GM19395 (cell line): ENCODE results near the gene HAX1.
"Not testable (repeated sequence)": the region's sequence is repeated elsewhere in the genome, so short reads cannot be mapped to it uniquely, and the experiment has no call there.

Experiments used
- ATAC-seq: cut with Tn5 transposase; IDR thresholded peaks from one replicate; pipeline ENCODE4 v1.9.1; 2021; ENCODE audit warnings: mild to moderate bottlenecking, moderate library complexity; ENCODE audit not compliant: unreplicated experiment

Gene HAX1

DNA sequence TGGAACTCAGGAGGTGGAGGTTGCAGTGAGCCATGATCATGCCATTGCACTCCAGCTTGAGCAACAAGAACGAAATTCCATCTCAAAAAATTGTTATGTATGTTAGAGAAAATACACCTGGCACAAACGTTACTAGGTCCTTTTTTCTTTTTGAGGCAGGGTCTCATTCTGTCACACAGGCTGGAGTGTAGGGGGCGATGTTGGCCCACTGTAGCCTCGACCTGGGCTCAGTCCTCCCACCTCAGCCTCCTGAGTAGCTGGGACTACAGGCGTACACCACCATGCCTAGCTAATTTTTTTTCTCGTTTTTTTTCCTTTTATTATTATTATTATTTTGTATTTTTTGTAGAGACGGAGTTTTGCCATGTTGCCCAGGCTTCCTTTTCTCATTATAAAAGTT lies 4.4 kb downstream of the HAX1 start:
- ATAC-seq = no peak

DNA sequence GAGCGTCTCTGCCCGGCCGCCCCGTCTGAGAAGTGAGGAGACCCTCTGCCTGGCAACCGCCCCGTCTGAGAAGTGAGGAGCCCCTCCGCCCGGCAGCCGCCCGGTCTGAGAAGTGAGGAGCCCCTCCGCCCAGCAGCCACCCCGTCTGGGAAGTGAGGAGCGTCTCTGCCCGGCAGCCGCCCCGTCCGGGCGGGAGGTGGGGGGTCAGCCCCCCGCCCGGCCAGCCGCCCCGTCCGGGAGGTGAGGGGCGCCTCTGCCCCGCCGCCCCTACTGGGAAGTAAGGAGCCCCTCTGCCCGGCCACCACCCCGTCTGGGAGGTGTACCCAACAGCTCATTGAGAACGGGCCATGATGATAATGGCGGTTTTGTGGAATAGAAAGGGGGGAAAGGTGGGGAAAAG lies 15.2 kb downstream of the HAX1 start:
- ATAC-seq = not testable (repeated sequence)

DNA sequence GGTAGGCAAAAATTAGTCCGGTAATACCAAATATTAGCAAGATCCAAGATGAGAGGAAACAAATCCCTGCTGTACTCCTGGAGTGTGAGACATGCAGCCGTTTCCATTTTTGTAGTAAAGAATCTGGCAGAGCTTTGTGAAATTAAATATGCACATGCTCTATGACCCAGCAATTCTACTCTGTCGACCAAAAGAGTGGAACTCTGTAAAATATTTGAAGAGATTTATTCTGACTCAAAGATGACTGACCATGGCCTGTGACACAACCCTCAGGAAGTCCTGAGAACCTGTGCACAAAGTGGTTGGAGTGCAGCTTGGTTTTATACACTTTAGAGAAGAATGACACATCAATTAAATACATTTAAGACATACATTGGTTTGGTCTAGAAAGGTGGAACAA lies 16.2 kb downstream of the HAX1 start:
- ATAC-seq = no peak

DNA sequence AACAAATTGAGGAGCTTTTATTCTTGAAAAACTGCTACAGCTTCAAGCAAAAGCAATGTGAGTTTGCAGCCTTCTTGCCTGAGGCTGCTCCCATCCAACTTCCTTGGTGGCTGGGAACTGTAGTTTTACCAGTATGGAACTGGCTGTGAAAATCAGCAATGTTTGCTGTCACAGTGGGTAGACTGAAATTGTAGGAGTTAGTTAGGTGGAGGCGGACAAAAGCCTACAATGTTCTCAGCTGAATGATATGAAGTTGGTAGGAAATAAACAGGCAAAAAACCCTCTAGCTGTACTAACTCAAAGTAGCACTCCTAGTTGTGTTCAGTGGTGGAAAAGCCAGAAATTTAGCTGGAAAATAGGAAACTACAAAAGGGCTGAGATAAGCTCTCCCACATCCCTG lies 18.5 kb downstream of the HAX1 start:
- no peak for ATAC-seq

DNA sequence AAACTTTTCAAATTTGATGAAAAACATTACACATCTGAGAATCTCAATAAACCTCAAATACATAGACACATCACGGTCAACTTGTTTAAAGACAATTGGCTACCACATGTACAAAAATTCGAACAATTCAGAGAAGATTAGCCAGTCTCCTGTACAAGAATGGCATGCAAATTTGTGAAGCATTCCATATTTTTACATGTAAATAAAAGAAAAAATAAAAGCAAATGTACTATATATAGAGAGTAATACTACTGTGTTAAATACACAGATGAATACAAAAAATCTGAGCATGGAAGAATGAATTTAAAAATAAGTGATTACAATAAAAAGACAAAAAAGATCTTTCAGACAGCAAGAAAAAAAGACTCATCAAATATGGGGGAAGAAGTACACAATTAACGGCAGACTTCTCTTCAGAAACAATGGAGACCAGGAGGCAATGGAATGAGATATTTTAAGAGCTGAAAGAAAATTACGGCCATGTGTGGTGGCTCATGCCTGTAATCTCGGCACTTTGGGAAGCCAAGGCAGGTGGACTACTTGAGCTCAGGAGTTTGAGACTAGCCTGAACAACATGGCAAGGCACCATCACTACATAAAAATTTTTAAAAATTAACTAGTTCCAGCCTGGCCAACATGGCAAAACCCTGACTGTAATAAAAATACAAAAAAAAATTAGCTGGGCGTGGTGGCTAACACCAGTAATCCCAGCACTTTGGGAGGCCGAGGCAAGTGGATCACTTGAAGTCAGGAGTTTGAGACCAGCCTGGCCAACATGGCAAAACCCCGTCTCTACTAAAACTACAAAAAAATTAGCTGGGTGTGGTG lies 23.2 kb downstream of the HAX1 start:
- no peak for ATAC-seq

DNA sequence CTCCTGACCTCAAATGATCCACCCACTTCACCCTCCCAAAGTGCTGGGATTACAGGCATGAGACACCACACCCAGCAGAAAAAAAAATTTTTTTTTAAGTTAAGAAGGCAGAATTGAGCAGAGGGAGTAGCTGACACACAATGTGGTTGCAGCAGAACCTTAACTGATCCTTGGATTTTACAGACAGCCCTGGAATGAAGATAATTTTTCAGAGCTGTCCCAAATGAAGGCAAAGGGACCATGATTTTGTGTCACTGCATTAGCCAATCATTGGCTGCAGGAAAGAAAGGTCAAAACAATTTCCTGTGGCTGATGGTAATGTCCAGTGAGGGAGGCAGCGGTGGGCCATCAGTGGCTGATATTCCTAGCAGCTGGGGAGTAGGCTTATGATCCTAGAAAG lies 29.2 kb downstream of the HAX1 start:
- ATAC-seq = no peak

DNA sequence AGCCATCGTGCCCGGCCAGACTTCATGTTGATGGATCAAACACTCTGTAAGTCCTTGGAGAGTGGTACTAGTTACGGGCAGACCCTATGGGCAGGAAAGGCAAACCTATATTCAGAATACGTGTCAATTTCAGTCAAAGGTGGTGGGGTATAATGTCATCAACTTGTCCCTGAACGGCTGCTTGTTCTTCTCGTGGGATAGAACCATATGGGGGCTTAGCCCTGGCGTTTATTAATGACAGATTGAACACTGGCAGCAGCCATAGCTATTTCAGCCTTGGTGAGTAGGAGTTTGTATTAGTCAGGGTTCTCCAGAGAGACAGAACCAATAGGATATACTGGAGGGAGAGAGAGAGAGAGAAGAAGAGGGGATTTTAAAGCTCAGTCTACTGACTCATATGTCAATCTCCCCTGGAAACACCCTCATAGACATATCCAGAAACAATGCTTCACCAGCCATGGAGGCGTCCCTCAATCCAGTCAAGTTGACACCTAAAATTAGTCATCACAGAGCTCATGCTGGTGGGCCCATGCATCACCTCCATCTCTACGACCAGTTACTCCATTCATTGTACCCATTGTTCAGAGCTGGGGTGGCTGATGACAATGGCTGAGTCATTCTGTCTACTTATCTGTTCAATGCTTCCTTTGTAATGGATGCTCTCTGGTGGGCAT lies 32.4 kb downstream of the HAX1 start:
- no peak for ATAC-seq

DNA sequence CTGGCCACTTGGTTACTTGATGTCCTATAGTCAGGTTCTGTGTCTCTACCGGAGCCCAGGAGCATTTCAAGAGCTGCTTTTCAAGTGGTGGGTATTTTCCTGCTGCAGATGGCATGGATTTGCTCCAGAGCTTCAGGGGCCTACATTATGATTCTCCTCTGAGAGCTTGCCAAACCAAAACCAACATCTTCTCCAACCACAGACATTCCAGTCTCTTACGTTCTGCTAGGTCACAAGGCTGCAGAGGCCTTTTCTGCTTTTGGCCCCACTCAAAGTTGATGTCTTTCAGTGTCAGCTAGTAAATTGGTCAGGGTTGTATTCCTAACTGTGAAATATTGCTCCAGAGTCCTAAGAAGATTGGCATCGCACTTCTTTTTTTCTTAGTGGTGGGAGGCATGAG lies 33.7 kb downstream of the HAX1 start:
- ATAC-seq = no peak

DNA sequence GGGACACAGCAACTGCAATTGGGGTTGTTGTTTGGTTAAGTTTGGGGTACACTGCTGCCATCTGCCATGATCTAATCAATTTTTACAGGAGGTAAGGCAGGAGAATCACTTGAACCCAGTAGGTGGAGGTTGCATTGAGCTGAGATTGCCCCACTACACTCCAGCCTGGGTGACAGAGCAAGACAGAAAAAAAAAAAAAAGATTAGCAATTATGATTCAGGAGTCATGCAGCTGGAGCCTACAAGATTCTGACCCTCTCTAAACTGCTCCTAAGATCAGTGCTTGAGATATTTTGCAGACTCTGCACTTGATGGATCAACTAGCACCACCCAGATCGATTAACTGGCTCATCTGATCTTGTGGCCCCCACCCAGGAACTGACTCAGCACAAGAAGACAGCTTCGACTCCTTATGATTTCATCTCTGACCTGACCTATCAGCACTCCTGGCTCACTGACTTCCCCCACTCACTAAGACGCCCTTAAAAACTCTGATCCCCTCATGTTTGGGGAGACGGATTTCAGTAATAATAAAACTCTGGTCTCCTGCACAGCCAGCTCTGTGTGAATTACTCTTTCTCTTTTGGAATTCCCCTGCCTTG lies 35.3 kb downstream of the HAX1 start:
- ATAC-seq = not testable (repeated sequence)

DNA sequence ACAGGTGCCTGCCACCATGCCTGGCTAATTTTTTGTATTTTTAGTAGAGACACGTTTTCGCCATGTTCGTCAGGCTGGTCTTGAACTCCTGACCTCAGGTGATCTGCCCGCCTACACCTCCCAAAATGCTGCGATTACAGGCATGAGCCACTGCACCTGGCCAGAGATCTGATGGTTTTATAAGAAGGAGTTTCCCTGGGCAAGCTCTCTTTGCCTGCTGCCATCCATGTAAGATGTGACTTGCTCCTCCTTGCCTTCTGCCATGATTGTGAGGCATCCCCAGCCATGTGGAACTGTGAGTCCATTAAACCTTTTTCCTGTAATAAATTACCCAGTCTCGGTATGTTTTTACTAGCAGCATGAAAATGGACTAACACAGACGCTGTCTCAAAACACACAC lies 36.7 kb downstream of the HAX1 start:
- ATAC-seq = not testable (repeated sequence)

DNA sequence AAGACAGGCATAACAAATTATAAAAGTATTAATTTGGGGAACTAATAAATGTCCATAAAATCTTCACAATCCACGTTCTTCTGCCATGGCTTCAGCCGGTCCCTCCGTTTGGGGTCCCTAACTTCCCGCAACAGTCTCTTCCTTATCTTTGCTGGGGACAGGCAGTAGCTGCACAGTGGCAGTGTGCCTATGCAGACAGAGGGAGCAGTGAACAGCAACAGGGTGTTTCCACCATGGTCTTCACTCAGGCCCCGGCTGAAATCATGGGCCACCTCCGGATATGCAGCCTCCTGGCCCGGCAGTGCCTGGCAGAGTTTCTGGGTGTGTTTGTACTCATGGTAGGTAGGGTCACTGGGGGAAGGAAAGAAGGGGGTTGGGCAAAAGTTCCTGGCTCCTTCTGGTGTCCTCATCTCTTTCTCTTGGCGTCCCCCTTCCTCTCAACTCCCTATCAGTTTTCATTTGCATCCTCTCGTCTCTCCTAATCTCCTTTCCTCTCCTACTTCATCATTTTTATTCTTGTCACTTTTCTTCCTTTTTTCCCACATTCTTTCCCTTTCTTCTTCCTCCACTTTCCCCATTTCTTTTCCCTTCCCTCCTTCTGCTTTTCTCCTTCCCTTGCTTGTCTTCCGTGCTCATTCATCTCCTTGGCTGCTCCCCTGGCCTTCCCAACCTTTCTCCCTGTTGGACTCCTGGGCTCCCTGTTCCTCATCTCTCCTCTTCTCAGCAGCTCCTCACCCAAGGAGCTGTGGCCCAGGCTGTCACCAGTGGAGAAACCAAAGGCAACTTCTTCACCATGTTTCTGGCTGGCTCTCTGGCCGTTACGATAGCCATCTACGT lies 40.0 kb downstream of the HAX1 start:
- not testable (repeated sequence) for ATAC-seq

DNA sequence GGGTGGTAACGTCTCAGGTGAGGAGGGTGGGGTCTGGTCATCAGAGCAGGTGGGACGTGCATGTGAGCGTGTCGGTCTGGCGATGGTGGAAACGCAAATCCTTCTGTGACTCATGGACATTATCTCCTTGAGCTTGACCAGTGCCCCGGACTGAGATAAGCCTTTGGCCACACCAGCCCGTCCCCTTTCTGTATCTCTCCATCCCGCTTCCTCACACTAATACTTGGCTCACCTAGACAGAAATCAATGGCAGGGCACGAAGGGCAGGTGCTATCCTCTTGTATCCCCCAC lies 40.6 kb downstream of the HAX1 start:
- ATAC-seq = no peak

DNA sequence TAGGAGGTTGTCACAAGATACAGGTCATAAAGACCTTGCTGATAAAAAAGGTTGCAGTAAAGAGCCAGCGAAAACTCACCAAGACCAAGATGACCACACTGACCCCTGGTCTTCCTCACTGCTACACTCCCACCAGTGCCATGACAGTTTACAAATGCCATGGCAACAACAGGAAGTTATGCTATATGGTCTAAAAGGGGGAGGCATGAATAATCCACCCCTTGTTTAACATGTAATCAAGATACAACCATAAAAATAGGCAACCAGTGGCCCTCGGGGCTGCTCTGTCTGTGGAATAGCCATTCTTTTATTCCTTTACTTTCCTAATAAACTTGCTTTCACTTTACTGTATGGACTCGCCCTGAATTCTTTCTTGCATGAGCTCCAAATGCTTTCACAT lies 41.8 kb downstream of the HAX1 start:
- ATAC-seq = not testable (repeated sequence)

DNA sequence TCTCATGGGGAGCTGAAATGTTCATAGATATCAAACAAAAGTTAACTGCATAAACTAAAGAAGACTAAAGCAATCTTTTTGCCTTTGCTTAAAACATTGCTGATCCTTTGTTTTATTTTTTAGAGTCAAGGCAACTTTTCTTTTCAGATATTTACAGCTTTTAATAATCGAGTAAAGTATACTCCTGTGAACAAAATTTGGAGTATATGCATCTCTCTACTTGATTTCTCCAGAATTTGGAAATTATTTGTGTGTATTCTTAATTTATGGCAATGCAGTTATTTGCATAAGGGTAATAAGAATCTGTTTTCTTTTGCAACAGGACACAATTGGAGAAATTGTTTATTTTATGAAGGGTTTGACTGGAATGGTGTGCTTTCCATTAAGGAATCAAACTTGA lies 44.3 kb downstream of the HAX1 start:
- no peak for ATAC-seq

DNA sequence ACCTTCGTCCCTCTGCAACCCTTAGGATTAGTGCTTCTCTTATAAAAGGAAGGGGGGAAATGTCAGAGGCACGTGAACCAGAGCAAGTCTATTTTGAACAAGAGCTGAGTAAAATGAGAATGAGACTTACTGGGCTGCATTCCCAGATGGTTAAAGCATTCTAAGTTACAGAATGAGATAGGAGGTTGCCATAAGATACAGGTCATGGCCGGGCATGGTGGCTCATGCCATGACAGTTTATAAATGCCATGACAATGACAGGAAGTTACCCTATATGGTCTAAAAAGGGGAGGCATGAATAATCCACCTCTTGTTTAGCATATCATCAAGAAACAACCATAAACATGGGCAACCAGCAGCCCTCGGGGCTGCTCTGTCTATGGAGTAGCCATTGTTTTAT lies 46.0 kb downstream of the HAX1 start:
- no peak for ATAC-seq

DNA sequence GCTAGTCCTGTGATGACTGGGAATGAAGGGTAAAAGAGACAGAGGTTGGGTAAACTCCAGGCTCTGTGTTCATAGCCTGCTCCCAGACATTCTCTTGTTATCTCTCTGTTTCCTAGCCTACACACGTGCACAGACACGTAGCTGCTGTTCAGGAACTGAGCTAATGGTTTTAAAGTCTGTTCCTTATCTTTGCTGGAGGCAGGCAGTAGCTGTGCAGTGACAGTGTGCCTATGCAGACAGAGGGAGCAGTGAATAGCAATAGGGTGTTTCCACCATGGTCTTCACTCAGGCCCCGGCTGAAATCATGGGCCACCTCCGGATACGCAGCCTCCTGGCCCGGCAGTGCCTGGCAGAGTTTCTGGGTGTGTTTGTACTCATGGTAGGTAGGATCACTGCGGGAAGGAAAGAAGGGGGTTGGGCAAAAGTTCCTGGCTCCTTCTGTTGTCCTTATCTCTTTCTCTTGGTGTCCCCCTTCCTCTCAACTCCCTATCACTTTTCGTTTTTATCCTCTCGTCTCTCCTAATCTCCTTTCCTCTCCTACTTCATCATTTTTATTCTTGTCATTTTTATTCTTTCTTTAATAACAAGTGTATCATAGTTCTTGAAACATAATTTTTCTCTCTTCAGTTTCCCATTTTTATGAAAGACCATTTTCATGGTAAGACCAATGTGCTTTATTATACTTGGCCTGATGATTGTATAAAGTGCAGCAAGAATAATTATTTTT lies 48.6 kb downstream of the HAX1 start, which contains the start of gene AQP10:
AQP10 (plus strand) TSS at position 212 of the 727 bp plus-strand sequence; CDS start at position 275, 63 bp downstream.
- ATAC-seq = no peak

DNA sequence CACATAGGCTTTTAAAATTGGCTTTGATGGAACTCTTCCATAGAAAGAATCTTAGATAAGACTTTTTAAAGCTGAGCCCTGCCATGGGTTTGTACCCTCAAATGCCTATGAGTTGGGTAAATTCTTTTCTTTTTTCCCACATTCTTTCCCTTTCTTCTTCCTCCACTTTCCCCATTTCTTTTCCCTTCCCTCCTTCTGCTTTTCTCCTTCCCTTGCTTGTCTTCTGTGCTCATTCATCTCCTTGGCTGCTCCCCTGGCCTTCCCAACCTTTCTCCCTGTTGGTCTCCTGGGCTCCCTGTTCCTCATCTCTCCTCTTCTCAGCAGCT lies 49.1 kb downstream of the HAX1 start:
- ATAC-seq = not testable (repeated sequence)

DNA sequence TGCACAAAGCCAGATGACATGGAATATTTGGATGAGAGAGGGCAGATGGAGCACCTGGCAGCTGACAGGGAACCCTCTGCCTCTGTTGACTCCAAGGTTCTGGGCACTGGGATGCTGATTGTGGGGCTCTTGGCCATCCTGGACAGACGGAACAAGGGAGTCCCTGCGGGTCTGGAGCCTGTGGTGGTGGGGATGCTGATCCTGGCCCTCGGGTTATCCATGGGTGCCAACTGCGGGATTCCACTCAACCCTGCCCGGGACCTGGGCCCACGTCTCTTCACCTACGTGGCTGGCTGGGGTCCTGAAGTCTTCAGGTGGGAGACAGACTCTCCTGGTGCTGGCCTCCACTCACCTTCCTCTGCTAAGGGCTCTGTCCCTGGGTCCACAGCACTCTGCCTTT lies 51.1 kb downstream of the HAX1 start:
- ATAC-seq = no peak

DNA sequence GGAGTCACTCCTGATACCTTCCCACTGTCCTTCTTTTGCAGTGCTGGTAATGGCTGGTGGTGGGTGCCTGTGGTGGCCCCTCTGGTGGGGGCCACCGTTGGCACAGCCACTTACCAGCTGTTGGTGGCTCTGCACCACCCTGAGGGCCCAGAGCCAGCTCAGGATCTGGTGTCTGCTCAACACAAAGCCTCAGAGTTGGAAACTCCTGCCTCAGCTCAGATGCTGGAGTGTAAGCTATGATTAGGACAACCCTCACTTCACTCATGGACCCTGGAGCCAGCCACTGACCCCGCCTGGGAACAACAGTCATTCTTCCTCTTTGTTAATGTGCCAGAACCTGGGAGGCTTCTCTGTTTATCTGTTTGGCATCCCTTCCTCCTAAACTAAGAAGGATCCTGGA lies 51.8 kb downstream of the HAX1 start:
- no peak for ATAC-seq

DNA sequence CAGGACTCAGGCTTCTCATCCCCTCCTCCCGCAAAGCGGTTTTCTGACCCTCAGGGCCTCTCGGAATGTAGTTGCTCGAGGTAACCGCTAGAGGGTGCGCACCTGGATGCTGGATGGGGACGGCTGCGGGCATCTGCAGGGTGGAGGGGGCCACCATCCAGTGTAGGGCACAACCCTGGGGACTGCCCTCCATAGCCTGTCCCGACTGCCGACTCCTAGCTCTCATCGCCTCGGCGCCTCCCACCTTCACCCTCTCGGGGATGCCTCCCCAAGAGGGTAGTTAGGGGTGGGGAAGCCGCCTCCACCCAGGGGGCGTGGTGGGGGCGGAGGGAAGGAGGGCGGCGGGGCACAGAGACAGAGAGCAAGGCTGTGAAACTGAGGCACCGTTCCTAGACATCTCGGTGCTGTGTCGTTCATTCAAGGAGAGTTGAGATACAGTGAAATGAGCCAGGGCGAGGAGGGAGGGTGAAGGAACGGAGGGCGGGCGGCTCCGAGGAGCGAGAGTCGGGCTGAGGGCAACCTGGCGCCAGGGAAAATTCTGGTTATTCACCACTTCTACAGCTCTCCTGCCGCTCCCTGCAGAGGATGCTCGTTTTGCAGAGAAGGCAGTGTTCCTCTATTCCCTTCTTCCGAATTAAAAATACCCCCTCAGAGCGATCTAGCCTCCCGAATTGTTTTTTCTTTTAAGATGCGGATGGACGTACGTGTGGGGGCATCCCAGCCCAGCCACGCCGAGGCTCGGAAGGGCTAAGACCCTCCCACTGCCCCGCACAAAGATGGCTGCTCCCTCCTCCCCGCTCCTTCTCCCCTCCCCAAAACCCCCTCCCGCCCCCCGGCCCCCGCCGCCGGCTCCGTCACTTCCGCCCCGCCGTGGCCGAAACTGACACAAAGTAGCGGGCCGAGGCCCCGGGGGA lies 52.5 kb downstream of the HAX1 start, which contains the start of gene ATP8B2:
ATP8B2 (plus strand) TSS at position 857 of the 914 bp plus-strand sequence. CDS start 2,617 bp downstream, outside the sequence.
- peak; percentile 45 for ATAC-seq
